Brain microvascular endothelial cell (primary cell): ENCODE measurements around the gene DNAI4.

Experiments used
- DNase-seq: peaks from one replicate; pipeline ENCODE4 v3.0.0-alpha.2; 2020
- H3K27ac ChIP-seq: fragments of 250-450 bp; sonication (Bioruptor Pico); 2 replicates; pipeline ENCODE4 v1.5.1; 2020; ENCODE audit warnings: mild to moderate bottlenecking, moderate library complexity
- H3K27me3 ChIP-seq: fragments of 250-450 bp; sonication (Bioruptor Pico); replicated peaks from 2 replicates; pipeline ENCODE4 v1.5.1; 2020; ENCODE audit warnings: mild to moderate bottlenecking
- H3K36me3 ChIP-seq: fragments of 250-450 bp; sonication (Bioruptor Pico); replicated peaks from 2 replicates; pipeline ENCODE4 v1.5.1; 2020; ENCODE audit warnings: mild to moderate bottlenecking
- H3K4me3 ChIP-seq: 2 replicates; pipeline ENCODE4 v1.5.1; 2011; ENCODE audit warnings: low read depth, mild to moderate bottlenecking, control low read depth, low read length, moderate library complexity
- CTCF ChIP-seq: IDR thresholded peaks from 2 replicates; pipeline ENCODE4 v1.5.1; 2011; ENCODE audit warnings: low read depth, mild to moderate bottlenecking, moderate library complexity, low read length, control low read depth, inconsistent platforms; ENCODE audit errors: missing control alignments
- in situ Hi-C: cut with HindIII; loops from 2 replicates; pipeline ENCODE4 v1.10.0; 2017; ENCODE audit warnings: low sequenced_read_pairs, low pct_ligation_motif_present

The DNAI4 gene

GRCh38 chr1:66931590-66931989 is 6.9 kb upstream of the DNAI4 start:
- no peak for TF ChIP-seq CTCF
- Histone ChIP-seq H3K36me3 (no peaks in the 10 kb centered on the region), H3K27me3 (no peaks in the 10 kb centered on the region), H3K4me3 (peak overlapping the region; percentile 71), H3K27ac (peak overlapping the region; percentile 85)
- in situ Hi-C loops: no loop called here
- no peak for DNase-seq

GRCh38 chr1:66930823-66931174 is 6.1 kb upstream of the DNAI4 start:
- in situ Hi-C loops: no loop called here
- TF ChIP-seq CTCF: no peak
- no peak for DNase-seq
- H3K27ac ChIP-seq: peak overlapping the region; percentile 85
- H3K36me3 ChIP-seq: no peaks in the 10 kb centered on the region
- H3K27me3 ChIP-seq: no peaks in the 10 kb centered on the region
- peak overlapping the region; percentile 71 for H3K4me3 ChIP-seq

- TF ChIP-seq CTCF: no peak
- no peaks in the 10 kb centered on the region for H3K36me3 ChIP-seq
- H3K27me3 ChIP-seq: no peaks in the 10 kb centered on the region
- in situ Hi-C loops: no loop called here
- H3K27ac ChIP-seq: peak overlapping the region; percentile 85
- peak; percentile 86 for DNase-seq
- H3K4me3 ChIP-seq: peak overlapping the region; percentile 71
Measured at GRCh38 chr1:66929999-66930822, 5.6 kb upstream of the DNAI4 start.

GRCh38 chr1:66929691-66929998 is 5.0 kb upstream of the DNAI4 start:
- DNase-seq: no peak
- Histone ChIP-seq H3K27me3 (no peaks in the 10 kb centered on the region), H3K27ac (peak overlapping the region; percentile 85), H3K36me3 (no peaks in the 10 kb centered on the region), H3K4me3 (peak overlapping the region; percentile 63)
- TF ChIP-seq CTCF: no peak
- in situ Hi-C loops: no loop called here

- Histone ChIP-seq H3K36me3 (no peaks in the 10 kb centered on the region), H3K27ac (no peak overlapping the region), H3K4me3 (peak overlapping the region; percentile 63), H3K27me3 (no peaks in the 10 kb centered on the region)
- TF ChIP-seq CTCF: no peak
- in situ Hi-C loops: no loop called here
- DNase-seq: no peak
Measured at GRCh38 chr1:66929146-66929688, 4.6 kb upstream of the DNAI4 start.

- no peak for DNase-seq
- TF ChIP-seq CTCF: no peak
- H3K27me3 ChIP-seq: no peaks in the 10 kb centered on the region
Measured at GRCh38 chr1:66927528-66927927, 2.9 kb upstream of the DNAI4 start.

More at GRCh38 chr1:66927528-66927927, 2.9 kb upstream of the DNAI4 start:
- H3K36me3 ChIP-seq: no peaks in the 10 kb centered on the region
- in situ Hi-C loops: no loop called here
- H3K4me3 ChIP-seq: no peak overlapping the region
- no peak overlapping the region for H3K27ac ChIP-seq
